HG02943 (cell line): ENCODE data around the gene GPR162.

Source experiments
- ATAC-seq: cut with Tn5 transposase; IDR thresholded peaks from one replicate; pipeline ENCODE4 v1.9.1; 2021; ENCODE audit warnings: mild to moderate bottlenecking, low read depth, moderate library complexity; ENCODE audit not compliant: unreplicated experiment

The GPR162 gene

DNA sequence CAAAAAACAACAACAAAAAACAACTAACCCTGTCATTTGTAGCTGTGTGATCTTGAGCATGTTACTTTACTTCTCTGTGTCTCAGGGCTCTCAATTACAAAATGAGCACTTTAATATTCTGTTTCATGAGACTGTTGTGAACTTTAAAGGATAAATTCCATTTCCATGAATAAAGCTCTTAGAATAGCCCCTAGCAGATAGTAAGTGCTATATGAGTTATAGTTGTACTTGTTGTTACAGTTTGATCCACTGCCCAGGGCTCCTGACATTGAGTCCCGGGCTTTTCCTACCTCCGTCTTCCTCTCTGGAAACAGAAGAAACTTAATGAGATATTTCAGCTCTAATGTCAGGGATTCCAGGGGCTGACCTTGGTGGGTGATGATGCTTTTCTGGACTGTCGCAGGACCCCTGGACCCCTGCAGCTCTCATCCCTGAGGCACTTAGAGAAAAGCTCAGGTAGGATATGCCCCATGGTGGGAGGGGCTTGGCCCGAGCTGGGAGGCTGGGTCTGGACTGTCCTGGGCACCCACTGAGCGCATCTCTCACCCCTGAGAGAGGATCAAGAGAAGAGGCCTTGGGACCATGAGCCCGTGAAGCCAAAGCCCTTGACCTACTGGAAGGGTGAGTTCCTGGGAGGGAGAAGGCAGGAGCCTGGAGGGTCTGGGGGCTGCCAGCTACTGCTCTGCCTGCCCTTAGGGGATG is 11.7 kb downstream of the GPR162 start:
- ATAC-seq = no peak

GRCh38 chr12:6834254-6834653 is 12.6 kb downstream of the GPR162 start:
- no peak for ATAC-seq

DNA sequence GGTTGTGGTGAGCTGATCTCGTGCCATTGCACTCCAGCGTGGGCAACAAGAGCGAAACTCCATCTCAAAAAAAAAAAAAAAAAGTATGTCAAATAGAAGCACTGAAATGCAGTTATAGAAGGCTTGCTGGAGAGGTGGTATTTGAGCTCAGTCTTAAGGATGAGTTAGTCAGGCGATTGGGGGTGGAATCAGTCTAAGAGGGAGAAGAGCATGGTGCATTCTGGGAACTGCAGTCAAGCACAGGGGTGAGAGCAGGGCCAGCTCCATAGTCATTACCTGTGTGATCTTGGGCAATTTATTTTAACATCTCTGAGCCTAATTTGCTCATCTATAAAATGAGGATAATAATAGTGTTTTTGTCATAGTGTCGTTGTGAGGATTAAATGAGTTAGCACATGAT is 13.3 kb downstream of the GPR162 start:
- no peak for ATAC-seq

DNA sequence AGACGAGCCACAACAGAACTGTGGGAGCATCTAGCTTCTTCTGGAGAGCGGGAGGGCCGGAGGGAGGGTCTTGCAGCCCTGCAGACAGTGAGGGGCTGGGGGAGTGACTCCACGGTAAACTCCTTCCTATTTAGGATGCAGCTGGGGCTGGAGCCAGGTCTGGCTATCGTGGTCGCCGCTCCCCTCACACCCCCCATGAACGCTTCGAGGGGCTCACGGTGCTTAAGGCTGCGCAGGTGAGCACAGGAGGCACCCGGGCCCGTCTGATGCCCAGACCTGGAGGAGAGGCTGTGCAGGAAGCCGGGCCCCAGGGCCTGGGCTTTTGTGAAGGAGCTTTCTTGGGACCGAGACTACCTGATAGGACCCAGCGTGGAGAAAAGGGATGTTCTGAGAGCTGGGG is 15.2 kb downstream of the GPR162 start:
- no peak for ATAC-seq

DNA sequence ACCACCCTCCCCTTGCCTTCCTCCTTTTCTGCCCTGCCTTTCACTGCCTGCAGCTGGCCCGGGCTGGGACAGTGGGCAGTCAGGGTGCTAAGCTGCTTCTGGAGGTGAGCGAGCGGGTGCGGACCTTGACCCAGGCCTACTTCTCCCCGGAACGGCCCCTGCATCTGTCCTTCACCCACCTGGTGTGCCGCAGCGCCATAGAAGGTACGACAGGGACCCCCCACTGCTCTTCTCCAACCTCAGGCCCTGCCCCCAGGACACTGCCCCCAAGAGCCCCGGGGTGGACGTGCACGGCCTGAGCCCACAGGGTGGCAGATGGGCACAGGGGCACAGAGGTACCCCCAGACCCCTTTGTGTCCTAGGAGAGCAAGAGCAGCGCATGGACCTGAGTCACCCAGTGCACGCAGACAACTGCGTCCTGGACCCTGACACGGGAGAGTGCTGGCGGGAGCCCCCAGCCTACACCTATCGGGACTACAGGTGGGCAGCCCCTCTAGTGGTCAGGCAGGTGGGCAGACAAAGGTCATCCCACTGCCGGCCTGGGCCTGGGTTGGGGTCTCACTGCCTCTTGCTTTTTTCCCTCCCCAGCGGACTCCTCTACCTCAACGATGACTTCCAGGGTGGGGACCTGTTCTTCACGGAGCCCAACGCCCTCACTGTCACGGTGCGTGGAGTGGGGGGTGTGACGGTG is 15.9 kb downstream of the GPR162 start:
- ATAC-seq = no peak

DNA sequence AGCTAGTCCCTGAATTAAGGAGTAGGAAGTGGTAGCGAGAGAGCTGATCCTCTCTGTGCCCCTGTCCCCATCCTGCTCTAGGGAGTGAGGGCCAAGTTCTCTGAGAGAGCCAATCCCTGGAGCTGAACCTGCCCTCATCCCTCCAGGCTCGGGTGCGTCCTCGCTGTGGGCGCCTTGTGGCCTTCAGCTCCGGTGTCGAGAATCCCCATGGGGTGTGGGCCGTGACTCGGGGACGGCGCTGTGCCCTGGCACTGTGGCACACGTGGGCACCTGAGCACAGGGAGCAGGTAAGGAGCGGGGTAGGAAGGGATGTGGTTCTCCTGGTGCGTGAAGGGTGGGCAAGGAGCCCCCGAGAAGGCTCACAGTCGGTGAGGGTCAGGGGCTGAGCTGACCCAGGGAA is 17.2 kb downstream of the GPR162 start:
- ATAC-seq = no peak

GRCh38 chr12:6839482-6840201 is 18.0 kb downstream of the GPR162 start:
- peak; percentile 68 for ATAC-seq

DNA sequence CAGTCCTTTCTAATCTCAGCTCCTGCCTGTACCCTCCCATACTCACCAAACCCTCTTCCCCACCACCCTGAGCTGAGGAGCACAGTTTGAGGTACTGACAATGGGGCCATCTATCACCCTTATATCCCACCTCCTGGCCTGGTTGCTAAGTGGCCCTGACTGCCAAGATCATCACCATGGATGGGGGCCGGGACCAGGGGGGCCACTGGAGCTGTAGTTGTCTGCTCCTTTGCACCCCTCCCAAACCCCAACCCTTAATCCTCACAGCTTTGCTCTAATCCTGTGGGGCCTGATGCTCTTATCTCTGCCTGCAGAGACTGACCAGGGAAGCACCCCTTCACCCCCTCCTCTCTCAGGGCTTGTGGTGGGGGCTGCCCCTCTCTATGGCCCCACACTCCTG is 18.7 kb downstream of the GPR162 start:
- no peak for ATAC-seq

GRCh38 chr12:6840761-6841515 is 19.3 kb downstream of the GPR162 start, which contains the start of gene GNB3:
GNB3 (plus strand) TSS chr12:6840925; CDS start chr12:6841288, 363 bp downstream.
- no peak for ATAC-seq

- no peak for ATAC-seq
These were observed 20.5 kb downstream of the GPR162 start for GRCh38 chr12:6842075-6842474.

DNA sequence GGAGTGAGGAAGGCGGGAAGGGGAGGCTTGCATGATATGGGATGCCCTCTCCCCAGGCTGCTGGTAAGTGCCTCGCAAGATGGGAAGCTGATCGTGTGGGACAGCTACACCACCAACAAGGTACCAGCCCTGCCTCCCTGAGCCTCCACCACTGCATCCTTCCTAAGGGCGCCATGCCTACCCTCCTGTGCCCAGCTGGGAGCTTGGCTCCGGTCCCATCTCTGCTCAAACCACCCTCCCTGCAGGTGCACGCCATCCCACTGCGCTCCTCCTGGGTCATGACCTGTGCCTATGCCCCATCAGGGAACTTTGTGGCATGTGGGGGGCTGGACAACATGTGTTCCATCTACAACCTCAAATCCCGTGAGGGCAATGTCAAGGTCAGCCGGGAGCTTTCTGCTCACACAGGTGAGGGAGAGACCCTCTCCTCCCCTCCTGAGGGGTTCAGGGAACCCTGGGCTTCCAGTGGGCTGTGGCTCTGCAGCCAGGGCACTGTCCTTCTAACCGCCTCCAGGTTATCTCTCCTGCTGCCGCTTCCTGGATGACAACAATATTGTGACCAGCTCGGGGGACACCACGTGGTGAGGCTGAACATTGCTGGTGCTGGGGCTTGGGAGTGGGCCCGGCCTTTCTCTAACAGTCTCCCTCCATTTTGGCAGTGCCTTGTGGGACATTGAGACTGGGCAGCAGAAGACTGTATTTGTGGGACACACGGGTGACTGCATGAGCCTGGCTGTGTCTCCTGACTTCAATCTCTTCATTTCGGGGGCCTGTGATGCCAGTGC is 21.7 kb downstream of the GPR162 start:
- ATAC-seq = no peak

- ATAC-seq = no peak
These were observed 23.8 kb downstream of the GPR162 start for GRCh38 chr12:6845395-6845794.

DNA sequence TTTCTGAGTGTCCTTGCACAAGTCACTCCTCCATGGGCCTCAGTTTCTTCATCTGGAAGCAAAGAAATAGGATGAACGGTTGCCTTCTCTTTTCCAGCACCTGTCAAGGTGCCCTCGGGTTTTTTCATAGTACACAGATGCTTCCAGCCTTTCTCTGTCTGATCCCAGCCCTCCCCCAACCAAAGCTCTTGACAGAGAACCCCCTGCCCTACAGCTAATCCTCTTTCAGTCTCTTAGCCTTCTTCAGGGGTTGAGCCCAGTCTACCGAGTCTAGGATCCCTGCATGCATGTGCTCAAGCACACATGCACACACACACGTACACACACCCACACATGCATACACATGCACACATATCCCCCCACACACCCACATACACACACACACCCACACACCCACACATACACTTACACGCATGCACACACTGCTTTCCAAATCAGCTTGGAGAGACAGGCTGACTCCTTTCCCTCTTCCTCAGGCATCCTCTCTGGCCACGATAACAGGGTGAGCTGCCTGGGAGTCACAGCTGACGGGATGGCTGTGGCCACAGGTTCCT is 24.8 kb downstream of the GPR162 start:
- no peak for ATAC-seq

- no peak for ATAC-seq
These were observed 26.1 kb downstream of the GPR162 start for GRCh38 chr12:6847676-6848075.

- ATAC-seq = no peak
These were observed 27.8 kb downstream of the GPR162 start for GRCh38 chr12:6849427-6849826.

GRCh38 chr12:6849976-6850560 is 28.4 kb downstream of the GPR162 start:
- ATAC-seq = no peak

- ATAC-seq = no peak
These were observed 29.2 kb downstream of the GPR162 start for GRCh38 chr12:6850796-6851152.

- ATAC-seq = peak; percentile 61
These were observed 29.7 kb downstream of the GPR162 start, which contains the start of gene CDCA3 for GRCh38 chr12:6851153-6851920. CDCA3 (minus strand) TSS chr12:6851286; CDS start chr12:6850952, 334 bp downstream.
